SH-SY5Y (cell line): ENCODE results near the gene MYBPC1.

ENCODE experiments used
- GATA2 ChIP-seq: IDR thresholded peaks from 2 replicates; pipeline ENCODE4 v1.6.1; 2011; ENCODE audit warnings: mild to moderate bottlenecking, low read depth, low read length
- GATA3 ChIP-seq: IDR thresholded peaks from 2 replicates; pipeline ENCODE4 v1.6.1; 2011; ENCODE audit warnings: low read depth, mild to moderate bottlenecking, low read length, moderate library complexity

- TF ChIP-seq GATA2: no peak
- no peak for TF ChIP-seq GATA3
Observed at GRCh38 chr12:101594700-101595099, at the start of gene MYBPC1.
